Measurements from ENCODE around the gene PAGR1.
A peak's percentile ranks its signal among the peaks of the same experiment; 100 is the strongest.
"Not testable (repeated sequence)": the region's sequence is repeated elsewhere in the genome, so short reads cannot be mapped to it uniquely, and the experiment has no call there.

PAGR1 gene

DNA sequence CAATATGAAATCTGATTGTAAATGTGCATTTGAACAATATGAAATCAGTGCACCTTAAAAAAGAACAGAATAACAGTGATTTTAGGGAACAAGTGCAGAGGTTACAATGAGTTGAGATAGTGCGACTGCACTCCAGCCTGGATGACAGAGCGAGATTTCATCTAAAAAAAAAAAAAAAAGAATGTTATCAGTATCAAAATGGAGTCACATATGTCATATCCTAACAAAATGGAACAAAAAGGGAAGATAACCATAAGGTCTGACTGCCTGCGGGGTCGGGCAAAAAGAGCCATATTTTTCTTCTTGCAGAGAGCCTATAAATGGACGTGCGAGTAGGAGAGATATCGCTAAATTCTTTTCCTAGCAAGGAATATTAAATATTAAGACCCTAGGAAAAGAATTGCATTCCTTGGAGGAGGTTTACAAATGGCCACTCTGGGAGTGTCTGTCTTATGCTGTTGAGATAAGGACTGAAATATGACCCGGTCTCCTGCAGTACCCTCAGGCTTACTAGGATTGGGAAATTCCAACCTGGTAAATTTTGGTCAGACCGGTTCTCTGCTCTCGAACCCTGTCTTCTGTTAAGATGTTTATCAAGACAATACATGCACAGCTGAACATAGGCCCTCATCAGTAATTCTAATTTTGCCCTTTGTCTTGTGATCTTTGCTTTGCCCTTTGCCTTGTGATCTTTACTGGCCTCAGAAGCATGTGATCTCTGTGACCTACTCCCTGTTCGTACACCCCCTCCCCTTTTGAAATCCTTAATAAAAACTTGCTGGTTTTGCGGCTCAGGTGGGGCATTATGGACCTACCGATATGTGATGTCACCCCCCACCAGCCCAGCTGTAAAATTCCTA lies 32.6 kb upstream of the PAGR1 start:
- H3K9me3 ChIP-seq (ENCODE audit: control insufficient read depth in 1 of 2, low read length in 2 of 2); H3K36me3 ChIP-seq (ENCODE audit: control insufficient read depth in 1 of 2, insufficient read depth in 2 of 2, low read length in 2 of 2); H3K27ac ChIP-seq (ENCODE audit: low read length); H3K27me3 ChIP-seq (ENCODE audit: low read depth, low read length); H3K4me1 ChIP-seq (ENCODE audit: control insufficient read depth in 1 of 2, insufficient read depth in 2 of 2, low read length in 2 of 2); H3K4me3 ChIP-seq (ENCODE audit: low read depth in 1 of 2, low read length in 2 of 2): not testable (repeated sequence)

DNA sequence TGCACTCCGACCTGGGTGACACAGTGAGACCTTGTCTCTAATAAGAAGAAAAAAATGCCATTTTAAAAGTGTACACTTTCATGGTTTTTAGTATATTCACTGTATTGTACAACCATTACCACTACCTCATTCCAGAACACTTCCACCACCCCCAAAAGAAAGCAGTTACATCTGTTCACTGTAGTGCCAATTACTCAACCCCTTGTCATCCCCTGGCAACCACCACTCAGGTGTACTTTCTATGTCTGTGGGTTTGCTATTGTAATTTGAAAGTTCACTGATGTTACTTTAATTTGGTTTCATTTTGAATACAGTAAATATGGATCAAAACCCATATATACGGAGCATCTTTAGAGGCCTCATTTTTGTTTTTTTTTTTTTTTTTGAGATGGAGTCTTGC lies 31.8 kb upstream of the PAGR1 start:
- Histone ChIP-seq H3K27ac (ENCODE audit: low read length) (no peak overlapping the region), H3K27me3 (ENCODE audit: low read depth, low read length) (no peaks in the 10 kb centered on the region), H3K4me1 (ENCODE audit: control insufficient read depth in 1 of 2, insufficient read depth in 2 of 2, low read length in 2 of 2) (peaks cover 0 to 4% of the 10 kb centered on the region in 2 donors), H3K4me3 (ENCODE audit: low read depth in 1 of 2, low read length in 2 of 2) (no peak overlapping the region), H3K36me3 (ENCODE audit: control insufficient read depth in 1 of 2, insufficient read depth in 2 of 2, low read length in 2 of 2) (no peaks in the 10 kb centered on the region), H3K9me3 (ENCODE audit: control insufficient read depth in 1 of 2, low read length in 2 of 2) (no peaks in the 10 kb centered on the region)

DNA sequence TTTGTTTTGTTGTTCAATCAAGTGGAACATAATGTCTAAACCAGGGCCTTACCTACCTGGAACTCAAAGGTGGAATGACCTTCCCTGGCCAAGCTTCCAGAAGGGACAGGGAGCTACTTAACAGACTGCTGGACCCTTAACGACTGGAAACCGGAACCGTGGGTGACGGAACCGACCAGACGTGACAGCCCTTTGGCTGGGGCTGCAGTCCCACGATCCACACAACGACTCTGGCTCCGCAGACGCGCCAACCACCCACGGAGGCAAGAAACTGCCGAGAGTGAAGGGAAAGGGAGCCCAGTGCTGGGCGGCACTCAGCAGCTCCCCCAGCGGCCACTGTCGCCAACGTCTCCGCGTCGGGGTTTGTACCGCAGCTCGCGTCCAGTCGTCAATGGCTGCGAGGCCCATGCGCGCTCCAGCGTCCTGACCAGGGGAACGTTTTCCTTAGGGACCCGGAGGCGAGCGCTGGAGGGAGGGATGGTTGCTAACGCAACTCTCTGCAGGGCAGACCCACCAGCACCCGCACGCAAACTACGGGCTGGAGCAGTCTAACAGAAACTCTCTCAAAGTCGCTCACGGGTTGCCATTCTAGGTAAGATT lies 31.0 kb upstream of the PAGR1 start:
- Histone ChIP-seq H3K4me1 (ENCODE audit: control insufficient read depth in 1 of 2, insufficient read depth in 2 of 2, low read length in 2 of 2) (peaks cover 0 to 10% of the 10 kb centered on the region in 2 donors), H3K9me3 (ENCODE audit: control insufficient read depth in 1 of 2, low read length in 2 of 2) (no peaks in the 10 kb centered on the region), H3K27me3 (ENCODE audit: low read depth, low read length) (no peaks in the 10 kb centered on the region), H3K36me3 (ENCODE audit: control insufficient read depth in 1 of 2, insufficient read depth in 2 of 2, low read length in 2 of 2) (no peaks in the 10 kb centered on the region), H3K27ac (ENCODE audit: low read length) (no peak overlapping the region), H3K4me3 (ENCODE audit: low read depth in 1 of 2, low read length in 2 of 2) (peak overlapping the region; percentile 39 to 58)

DNA sequence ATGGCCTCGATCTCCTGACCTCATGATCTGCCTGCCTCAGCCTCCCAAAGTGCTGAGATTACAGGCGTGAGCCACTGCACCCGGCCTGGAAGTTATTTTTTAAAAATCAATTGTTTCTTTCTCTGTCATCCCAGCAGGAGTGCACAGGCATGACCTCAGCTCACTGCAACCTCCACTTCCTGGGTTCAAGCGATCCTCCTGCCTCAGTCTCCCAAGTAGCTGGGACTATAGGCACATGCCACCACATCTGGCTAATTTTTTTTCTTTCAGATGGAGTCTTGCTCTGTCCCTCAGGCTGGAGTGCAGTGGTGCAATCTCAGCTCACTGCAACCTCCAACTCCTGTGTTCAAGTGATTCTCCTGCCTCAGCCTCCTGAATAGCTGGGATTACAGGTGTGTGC lies 28.8 kb upstream of the PAGR1 start:
- H3K4me1 ChIP-seq (ENCODE audit: control insufficient read depth in 1 of 2, insufficient read depth in 2 of 2, low read length in 2 of 2): peaks cover 5 to 22% of the 10 kb centered on the region in 2 donors
- not testable (repeated sequence) for H3K27me3 ChIP-seq (ENCODE audit: low read depth, low read length); H3K36me3 ChIP-seq (ENCODE audit: control insufficient read depth in 1 of 2, insufficient read depth in 2 of 2, low read length in 2 of 2); H3K4me3 ChIP-seq (ENCODE audit: low read depth in 1 of 2, low read length in 2 of 2); H3K27ac ChIP-seq (ENCODE audit: low read length); H3K9me3 ChIP-seq (ENCODE audit: control insufficient read depth in 1 of 2, low read length in 2 of 2)

DNA sequence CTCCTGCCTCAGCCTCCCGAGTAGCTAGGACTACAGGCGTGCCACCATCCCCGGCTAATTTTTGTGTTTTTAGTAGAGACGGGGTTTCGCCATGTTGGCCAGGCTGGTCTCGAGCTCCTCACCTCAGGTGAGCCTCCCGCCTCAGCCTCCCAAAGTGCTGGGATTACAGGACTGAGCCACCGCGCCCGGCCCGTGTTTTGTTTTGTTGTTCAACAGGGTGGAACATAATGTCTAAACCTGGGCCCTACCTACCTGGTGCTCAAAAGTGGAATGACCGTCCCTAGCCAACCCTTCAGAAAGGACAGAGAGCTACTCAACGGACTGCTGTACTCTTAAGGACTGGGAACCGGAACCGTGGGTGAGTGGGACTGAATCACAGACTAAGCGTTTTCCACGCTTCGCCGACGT lies 26.2 kb upstream of the PAGR1 start:
- Histone ChIP-seq H3K9me3 (ENCODE audit: control insufficient read depth in 1 of 2, low read length in 2 of 2) (no peaks in the 10 kb centered on the region), H3K4me3 (ENCODE audit: low read depth in 1 of 2, low read length in 2 of 2) (peak overlapping the region; percentile 86 to 91), H3K4me1 (ENCODE audit: control insufficient read depth in 1 of 2, insufficient read depth in 2 of 2, low read length in 2 of 2) (peaks cover 5 to 22% of the 10 kb centered on the region in 2 donors), H3K36me3 (ENCODE audit: control insufficient read depth in 1 of 2, insufficient read depth in 2 of 2, low read length in 2 of 2) (no peaks in the 10 kb centered on the region), H3K27ac (ENCODE audit: low read length) (peak overlapping the region; percentile 89), H3K27me3 (ENCODE audit: low read depth, low read length) (no peaks in the 10 kb centered on the region)

DNA sequence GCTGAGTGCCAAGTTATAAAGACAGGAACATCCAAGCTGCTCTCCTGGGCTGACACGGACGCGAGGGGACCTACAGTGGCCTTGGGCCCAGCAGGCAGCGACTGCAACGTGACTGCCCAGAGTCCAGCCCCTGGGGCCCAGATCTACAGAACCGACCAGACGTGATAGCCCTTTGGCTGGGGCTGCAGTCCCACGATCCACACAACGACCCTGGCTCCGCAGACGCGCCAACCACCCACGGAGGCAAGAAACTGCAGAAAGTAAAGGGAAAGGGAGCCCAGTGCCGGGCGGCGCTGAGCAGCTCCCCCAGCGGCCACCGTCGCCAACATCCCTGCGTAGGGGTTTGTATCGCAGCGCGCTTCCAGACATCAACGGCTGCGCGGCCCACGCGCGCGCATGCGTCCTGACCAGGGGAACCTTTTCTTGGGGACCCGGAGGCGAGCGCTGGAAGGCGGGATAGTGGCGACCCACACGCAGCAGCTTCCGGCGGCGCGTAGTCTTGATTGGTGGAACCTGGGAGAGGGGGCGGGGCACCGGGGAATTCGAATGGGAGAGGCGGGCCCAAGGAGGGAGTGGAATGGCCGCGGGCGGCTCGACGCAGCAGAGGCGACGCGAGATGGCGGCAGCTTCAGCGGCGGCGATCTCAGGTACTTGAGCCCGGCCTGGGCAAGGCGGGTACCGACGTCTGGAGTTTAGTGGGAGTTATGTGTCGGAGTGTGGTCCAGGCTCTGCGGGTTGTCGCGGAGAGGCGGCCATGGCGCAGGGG lies 25.6 kb upstream of the PAGR1 start, which contains the start of gene KIF22:
TSS of gene KIF22 (plus strand) at position 569 of the 766 bp plus-strand sequence. CDS start at position 578, 9 bp downstream.
- Histone ChIP-seq H3K27me3 (ENCODE audit: low read depth, low read length) (no peaks in the 10 kb centered on the region), H3K4me3 (ENCODE audit: low read depth in 1 of 2, low read length in 2 of 2) (peak within 1 kb of the TSS; percentile 86 to 91), H3K36me3 (ENCODE audit: control insufficient read depth in 1 of 2, insufficient read depth in 2 of 2, low read length in 2 of 2) (no peaks in the 10 kb centered on the region), H3K4me1 (ENCODE audit: control insufficient read depth in 1 of 2, insufficient read depth in 2 of 2, low read length in 2 of 2) (peaks cover 5 to 21% of the 10 kb centered on the region in 2 donors), H3K9me3 (ENCODE audit: control insufficient read depth in 1 of 2, low read length in 2 of 2) (no peaks in the 10 kb centered on the region), H3K27ac (ENCODE audit: low read length) (peak within 1 kb of the TSS; percentile 89)

DNA sequence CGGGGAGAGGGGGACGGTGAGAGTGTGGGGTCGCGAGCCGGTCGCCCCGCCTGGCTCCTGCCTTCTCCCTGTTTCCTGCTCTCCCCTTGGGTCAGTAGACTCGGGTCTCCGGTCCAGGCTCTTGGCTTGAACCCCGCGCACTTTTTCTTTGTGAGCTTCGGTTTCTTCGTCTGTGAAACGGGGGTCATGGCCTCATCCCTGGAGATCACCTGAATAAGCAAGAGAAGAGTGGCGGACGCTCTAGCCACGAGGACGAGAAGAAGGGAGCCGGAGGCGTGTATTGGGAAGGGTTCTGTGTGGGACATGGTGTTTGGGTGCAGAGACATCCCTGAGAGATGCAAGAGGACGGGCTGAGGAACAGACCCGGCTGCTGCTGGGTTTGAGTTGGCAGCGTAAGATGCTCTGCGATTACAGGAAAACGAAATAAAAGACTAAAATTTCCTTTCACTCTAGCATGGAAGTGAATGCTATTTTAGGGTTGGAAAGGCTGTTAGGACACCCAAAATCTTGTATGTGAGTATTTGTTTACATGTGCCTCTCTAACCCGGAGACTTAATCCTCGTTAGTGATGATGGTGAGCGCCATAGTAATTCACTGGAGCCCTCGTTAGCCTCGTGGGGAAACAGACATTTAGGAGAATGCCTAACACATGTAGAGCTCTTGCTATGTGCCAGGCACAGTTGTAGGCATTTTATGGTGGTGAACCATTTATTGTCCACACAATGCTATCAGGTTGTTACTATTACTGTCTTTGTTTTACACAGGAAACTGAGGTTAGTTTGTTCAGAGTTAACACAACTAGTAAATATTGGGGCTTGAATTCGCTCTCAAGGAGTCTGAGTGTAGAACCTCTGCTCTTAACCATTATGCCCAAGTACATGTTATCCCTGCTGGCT lies 24.8 kb upstream of the PAGR1 start:
- Histone ChIP-seq H3K4me3 (ENCODE audit: low read depth in 1 of 2, low read length in 2 of 2) (peak overlapping the region; percentile 86 to 91), H3K4me1 (ENCODE audit: control insufficient read depth in 1 of 2, insufficient read depth in 2 of 2, low read length in 2 of 2) (peaks cover 5 to 18% of the 10 kb centered on the region in 2 donors), H3K9me3 (ENCODE audit: control insufficient read depth in 1 of 2, low read length in 2 of 2) (no peaks in the 10 kb centered on the region), H3K27me3 (ENCODE audit: low read depth, low read length) (no peaks in the 10 kb centered on the region), H3K36me3 (ENCODE audit: control insufficient read depth in 1 of 2, insufficient read depth in 2 of 2, low read length in 2 of 2) (no peaks in the 10 kb centered on the region), H3K27ac (ENCODE audit: low read length) (peak overlapping the region; percentile 34)

DNA sequence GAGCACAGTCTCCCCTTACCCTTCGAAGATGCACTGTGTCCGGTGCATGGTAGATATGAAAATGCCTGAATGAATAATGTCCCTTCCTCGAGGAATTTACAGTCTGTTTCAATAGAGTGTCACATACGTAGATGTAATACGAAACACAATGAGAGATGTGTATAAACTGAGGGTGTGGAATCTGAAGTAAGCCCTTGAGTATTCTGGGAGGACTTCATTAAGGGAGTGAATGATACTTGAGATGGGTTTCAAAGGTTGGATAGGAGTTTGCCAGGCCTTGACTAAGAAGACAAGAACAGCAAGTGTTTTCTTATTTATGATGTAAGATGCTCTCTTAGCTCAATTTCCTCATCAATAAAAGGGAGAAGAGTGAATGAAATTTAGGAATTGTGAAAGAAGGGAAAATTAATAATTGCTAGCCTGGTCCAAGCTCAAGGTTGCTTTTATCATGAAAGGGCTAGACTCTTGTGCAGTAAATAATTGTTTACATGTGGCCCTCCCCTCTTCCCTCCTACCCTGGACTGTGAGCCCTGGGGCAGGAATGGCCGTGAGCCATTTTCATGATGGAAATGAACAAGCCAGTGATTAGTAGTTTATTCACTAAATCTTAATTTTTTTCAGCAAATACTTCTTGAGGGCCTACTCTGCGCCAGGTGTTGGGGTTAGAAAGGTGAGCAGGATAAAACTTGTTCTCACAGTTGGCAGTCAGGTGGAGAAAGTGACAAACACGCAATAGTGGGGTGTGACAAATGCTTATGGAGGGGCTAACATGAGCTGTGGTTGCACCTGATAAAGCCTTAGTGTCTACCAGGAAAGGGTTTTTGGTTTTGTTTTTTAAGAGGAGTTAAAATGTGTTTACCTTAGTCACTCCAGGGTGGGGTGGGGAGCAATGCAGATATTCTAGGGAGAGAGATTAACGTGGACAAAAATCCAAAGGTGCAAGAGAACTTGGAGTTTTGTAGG lies 23.8 kb upstream of the PAGR1 start:
- Histone ChIP-seq H3K27me3 (ENCODE audit: low read depth, low read length) (no peaks in the 10 kb centered on the region), H3K36me3 (ENCODE audit: control insufficient read depth in 1 of 2, insufficient read depth in 2 of 2, low read length in 2 of 2) (peaks cover 3 to 4% of the 10 kb centered on the region in 2 donors), H3K27ac (ENCODE audit: low read length) (no peak overlapping the region), H3K4me1 (ENCODE audit: control insufficient read depth in 1 of 2, insufficient read depth in 2 of 2, low read length in 2 of 2) (peaks cover 5 to 18% of the 10 kb centered on the region in 2 donors), H3K9me3 (ENCODE audit: control insufficient read depth in 1 of 2, low read length in 2 of 2) (no peaks in the 10 kb centered on the region), H3K4me3 (ENCODE audit: low read depth in 1 of 2, low read length in 2 of 2) (peak overlapping the region; percentile 86 to 91)

DNA sequence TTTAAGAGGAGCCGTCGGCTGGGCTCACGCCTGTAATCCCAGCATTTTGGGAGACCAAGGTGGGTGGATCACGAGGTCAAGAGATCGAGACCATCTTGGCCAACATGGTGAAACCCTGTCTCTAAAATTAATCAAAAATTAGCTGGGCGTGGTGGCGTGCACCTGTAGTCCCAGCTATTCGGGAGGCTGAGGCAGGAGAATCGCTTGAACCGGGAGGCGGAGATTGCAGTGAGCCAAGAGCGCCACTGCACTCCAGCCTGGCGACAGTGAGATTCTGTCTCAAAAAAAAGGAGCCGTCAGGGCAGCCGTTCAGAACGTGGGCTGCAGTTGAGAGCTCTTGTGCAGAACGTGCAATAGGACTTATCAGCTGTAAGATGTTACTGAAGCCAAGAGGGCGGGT lies 22.8 kb upstream of the PAGR1 start:
- H3K4me3 ChIP-seq (ENCODE audit: low read depth in 1 of 2, low read length in 2 of 2); H3K9me3 ChIP-seq (ENCODE audit: control insufficient read depth in 1 of 2, low read length in 2 of 2); H3K27ac ChIP-seq (ENCODE audit: low read length); H3K27me3 ChIP-seq (ENCODE audit: low read depth, low read length): not testable (repeated sequence)
- H3K4me1 ChIP-seq (ENCODE audit: control insufficient read depth in 1 of 2, insufficient read depth in 2 of 2, low read length in 2 of 2): peaks cover 5 to 18% of the 10 kb centered on the region in 2 donors
- peaks cover 4 to 15% of the 10 kb centered on the region in 2 donors for H3K36me3 ChIP-seq (ENCODE audit: control insufficient read depth in 1 of 2, insufficient read depth in 2 of 2, low read length in 2 of 2)

DNA sequence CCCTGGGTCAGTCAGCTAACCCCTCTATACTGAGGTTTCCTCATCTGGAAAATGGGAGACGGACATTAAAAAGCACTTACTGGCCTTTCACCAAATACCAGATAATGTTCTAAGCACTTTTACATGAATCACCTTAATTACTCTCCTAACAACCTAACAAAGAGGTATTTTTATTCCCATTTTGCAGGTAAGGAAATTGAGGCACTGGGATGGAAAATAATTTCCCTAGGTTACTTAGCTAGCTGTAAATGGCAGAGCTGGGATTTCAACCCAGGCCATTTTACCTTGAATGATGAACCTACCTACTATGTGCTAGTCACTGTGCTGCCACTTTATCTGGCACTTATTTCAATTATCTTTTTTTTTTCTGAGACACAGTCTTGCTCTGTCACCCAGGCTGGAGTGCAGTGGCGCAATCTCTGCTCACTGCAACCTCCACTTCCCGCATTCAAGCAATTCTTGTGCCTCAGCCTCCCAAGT lies 21.7 kb upstream of the PAGR1 start:
- no peak overlapping the region for H3K4me3 ChIP-seq (ENCODE audit: low read depth in 1 of 2, low read length in 2 of 2)
- H3K27me3 ChIP-seq (ENCODE audit: low read depth, low read length): no peaks in the 10 kb centered on the region
- H3K36me3 ChIP-seq (ENCODE audit: control insufficient read depth in 1 of 2, insufficient read depth in 2 of 2, low read length in 2 of 2): peaks cover 12 to 26% of the 10 kb centered on the region in 2 donors
- no peak overlapping the region for H3K27ac ChIP-seq (ENCODE audit: low read length)
- peaks cover 5 to 18% of the 10 kb centered on the region in 2 donors for H3K4me1 ChIP-seq (ENCODE audit: control insufficient read depth in 1 of 2, insufficient read depth in 2 of 2, low read length in 2 of 2)
- H3K9me3 ChIP-seq (ENCODE audit: control insufficient read depth in 1 of 2, low read length in 2 of 2): no peaks in the 10 kb centered on the region
